Activated T-cell treated with anti-CD3 and anti-CD28 coated beads for 4 hours (primary cell): ENCODE results near the gene IDH1.
"Not testable (repeated sequence)": the region's sequence is repeated elsewhere in the genome, so short reads cannot be mapped to it uniquely, and the experiment has no call there.

Source experiments
- DNase-seq: peaks from one replicate; pipeline ENCODE4 v3.0.0-alpha.2; 2020

The IDH1 gene

GRCh38 chr2:208254871-208255556, at the start of gene IDH1:
IDH1 (minus strand) TSS chr2:208255071; CDS start chr2:208251551, 3,520 bp downstream.
- DNase-seq, result peak; percentile 96

- no peak for DNase-seq
These were observed 49.3 kb upstream of the IDH1 start for GRCh38 chr2:208304157-208304556.

GRCh38 chr2:208300847-208301618, 46.2 kb upstream of the IDH1 start:
- DNase-seq, result no peak

DNA sequence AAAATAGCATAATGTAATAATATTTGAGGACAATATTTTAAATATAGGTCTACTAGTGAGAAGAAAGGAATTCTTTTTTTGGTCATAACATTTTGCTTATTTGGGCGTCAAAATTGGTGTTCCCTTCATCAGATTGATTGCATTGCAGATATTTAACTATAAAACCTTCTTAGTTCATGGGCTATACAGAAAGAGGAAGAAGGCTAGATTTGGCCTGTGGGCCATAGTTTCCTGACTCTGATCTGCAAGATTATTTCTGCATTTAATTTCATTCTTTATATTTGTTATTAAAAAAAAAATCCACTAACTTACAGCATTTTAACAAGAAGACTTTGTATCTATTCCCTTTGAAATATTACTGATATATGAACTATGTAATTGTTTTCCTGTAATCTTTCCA, 43.1 kb upstream of the IDH1 start:
- DNase-seq, result no peak

DNA sequence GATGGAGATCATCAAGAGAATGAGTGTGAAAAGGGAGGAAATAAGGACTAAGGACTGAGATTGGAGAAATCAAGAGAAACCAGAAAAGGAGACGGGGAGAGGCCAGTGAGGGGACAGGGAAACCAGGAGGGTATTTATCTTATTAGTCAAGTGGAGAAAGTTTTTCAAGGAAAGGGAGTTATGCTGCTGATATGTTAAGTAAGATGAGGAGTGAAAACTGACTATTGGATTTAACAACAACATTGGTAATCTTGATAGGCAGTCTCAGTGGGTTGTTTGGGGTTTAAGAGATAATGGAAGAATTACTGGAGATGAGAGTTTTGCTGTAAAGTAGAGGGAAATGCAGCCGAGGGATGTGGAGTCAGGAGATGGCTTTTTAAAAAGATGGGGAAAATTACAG, 41.7 kb upstream of the IDH1 start:
- DNase-seq, result no peak

DNA sequence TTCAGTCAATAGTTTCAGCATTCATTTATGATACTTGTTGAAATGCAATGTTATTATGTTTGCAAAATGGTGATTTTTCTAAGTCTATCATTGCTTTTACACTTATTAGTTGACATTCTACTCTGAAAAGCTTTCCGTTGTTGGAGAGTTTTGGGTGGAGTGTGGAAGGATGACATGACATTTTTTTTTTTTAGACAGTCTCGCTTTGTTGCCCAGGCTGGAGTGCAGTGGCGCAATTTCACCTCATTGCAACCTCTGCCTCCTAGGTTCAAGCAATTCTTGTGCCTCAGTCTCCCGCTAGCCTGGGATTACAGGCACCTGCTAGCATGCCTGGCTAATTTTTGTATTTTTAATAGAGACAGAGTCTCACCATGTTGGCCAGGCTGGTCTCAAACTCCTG, 41.0 kb upstream of the IDH1 start:
- DNase-seq, result no peak

GRCh38 chr2:208294482-208295024, 39.7 kb upstream of the IDH1 start:
- DNase-seq, result no peak

- no peak for DNase-seq
These were observed 31.0 kb upstream of the IDH1 start for GRCh38 chr2:208285853-208286252.

GRCh38 chr2:208280933-208281332, 26.1 kb upstream of the IDH1 start:
- DNase-seq, result no peak

DNA sequence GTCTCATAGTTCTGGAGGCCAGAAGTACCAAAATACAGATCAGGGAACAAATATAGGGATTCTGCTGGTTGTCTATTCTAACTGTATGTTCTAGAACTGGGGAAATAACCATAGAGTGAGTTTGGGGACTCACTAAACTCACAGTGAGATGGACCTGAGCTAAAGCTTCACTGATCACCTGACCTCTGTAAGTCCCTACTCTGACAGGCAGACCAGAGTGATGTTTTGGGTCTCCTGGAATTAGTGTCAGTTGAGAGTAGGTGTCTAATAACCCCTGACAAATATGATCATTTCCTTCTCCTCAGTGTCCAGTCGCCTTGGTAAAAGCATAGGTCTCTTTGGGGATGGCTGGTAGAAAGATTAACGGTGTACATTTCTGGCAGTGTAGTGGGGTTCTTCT, 25.4 kb upstream of the IDH1 start:
- DNase-seq, result no peak

DNA sequence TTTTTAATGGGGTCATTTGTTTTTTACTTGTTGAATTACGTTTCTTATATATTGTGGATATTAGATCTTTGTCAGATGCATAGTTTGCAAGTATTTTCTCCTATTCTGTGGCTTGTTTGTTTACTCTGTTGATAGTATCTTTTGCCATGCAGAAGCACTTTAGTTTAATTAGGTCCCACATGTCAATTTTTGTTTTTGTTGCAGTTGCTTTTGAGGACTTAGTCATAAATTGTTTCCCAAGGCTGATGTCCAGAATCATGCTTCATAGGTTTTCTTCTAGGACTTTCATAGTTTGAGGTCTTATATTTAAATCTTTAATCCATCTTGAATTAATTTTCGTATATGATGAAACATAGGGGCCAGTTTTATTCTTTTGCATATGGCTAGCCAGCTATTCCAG, 24.4 kb upstream of the IDH1 start:
- no peak for DNase-seq

GRCh38 chr2:208278549-208278948, 23.7 kb upstream of the IDH1 start:
- DNase-seq, result no peak

DNA sequence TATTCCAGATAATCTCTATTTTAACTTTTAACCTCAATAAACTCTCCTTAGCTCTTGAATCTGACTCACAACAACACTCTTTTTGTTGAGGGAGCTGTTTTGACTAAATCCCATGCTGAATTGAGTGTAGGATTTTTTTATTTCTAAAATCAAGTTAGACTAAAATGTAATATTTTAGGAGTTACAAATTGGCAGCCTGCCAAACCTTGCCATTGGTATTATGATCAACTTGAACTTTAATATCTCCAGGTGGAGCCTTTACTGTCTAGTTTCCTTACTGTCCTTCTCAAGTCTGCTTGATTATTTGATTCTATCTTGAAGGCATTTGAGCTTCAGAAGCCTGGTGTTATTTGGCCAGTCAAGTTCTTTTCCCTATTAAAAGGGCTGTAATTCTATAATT, 19.9 kb upstream of the IDH1 start:
- DNase-seq, result no peak

DNA sequence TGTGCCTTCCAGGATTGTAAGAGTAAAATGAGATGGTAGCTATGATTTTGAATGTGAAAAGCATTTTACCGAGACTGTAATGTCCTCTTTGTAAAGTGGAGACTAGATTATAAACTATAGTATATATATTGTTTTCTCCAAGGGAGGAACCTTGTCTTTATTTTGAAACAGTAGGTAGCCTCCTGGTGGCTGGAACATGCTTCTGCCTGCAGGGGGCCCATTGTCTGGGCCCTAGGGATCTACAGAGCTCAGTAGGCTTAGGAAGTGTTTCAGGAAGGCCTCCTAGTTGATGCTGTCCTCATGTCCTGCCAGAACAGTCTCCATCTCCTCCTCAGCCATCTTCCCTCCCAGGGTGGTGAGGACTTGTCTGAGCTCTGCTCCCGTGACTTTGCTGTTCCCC, 14.2 kb upstream of the IDH1 start:
- DNase-seq, result no peak

DNA sequence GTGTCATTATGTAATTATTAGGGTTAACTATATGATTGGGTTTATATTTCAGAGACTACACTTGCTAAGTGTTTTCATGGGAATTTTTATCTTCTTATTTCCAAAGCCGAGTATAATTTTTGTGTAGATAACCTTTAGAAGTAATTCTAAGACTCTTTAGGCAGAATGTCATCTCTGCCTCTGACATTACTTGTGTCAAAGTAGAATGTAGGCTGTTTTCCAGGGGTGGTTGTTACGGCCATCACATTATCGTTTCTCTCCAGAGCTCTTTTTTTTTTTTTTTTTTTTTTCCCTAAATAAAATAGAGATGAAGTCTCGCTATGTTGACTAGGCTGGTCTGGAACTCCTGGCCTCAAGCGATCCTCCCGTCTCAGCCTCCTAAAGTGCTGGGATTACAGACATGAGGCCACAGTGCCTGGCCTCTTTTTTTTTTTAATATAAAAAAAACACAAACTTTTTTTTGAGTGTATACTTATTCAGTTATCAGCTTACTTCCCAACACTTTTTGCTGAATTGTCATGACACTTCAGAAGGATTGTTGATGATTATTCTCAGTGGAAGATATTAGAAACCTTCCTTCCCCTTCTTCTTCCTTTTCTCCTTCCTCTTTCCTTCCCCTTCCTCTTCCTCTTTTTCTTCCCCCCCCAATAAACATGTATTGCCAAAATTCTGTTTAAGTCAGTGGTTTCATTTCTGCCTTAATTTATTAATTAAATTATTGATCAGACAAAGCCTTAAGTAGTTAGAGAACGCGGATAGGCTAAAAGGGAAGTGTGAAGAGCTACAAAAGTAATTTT, 13.5 kb upstream of the IDH1 start:
- no peak for DNase-seq

GRCh38 chr2:208267526-208267925, 12.7 kb upstream of the IDH1 start:
- DNase-seq, result not testable (repeated sequence)

DNA sequence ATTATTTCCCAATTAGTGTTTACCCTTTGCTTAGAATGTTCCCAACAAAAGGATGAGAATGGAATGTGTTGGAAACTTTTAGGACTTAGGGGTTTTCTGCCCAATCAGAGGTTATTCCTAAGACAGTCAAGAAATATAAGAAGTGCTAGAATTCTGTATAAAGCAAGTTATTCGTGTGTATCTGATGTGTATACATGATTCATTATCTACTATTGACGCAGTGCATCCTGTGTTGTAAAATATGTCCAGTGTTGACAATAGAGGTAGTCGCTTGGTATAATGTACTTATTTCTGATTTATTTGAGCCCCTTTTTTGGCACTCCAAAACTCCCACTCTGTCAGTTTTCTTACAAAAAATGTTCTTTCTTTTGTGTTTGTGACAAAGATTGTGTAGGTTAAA, 12.1 kb upstream of the IDH1 start:
- no peak for DNase-seq

GRCh38 chr2:208266553-208266893, 11.7 kb upstream of the IDH1 start:
- DNase-seq, result no peak

- peak; percentile 71 for DNase-seq
These were observed 11.1 kb upstream of the IDH1 start, which contains the start of gene PIKFYVE for GRCh38 chr2:208265801-208266552. PIKFYVE (plus strand) TSS chr2:208266255; CDS start chr2:208271520, 5,265 bp downstream.

GRCh38 chr2:208265371-208265800, 10.5 kb upstream of the IDH1 start:
- no peak for DNase-seq

GRCh38 chr2:208256849-208257813, 2.3 kb upstream of the IDH1 start:
- not testable (repeated sequence) for DNase-seq
